ENCODE results near the gene EPHB3. TPM values are rescaled to one million over a fixed set of nuclear protein-coding genes. Genes with fewer than 3 reads are reported as not detected.

Gene EPHB3
- total RNA-seq, 1 experiment from 2014 or later, result 4.1 TPM

- Histone ChIP-seq H3K27me3 (replicated peaks) (no peaks in the 10 kb centered on the region), H3K9me3 (replicated peaks) (no peaks in the 10 kb centered on the region), H3K4me1 (replicated peaks) (peaks cover 15% of the 10 kb centered on the region), H3K4me3 (no peak overlapping the region), H3K36me3 (peaks cover 5% of the 10 kb centered on the region), H3K27ac (no peak overlapping the region)
- no peak for DNase-seq (ENCODE audit: low read depth in 1 of 2, low spot score in 2 of 2)
Measured at GRCh38 chr3:184585545-184585944, 24.0 kb downstream of the EPHB3 start.

- Histone ChIP-seq H3K27me3 (replicated peaks) (no peaks in the 10 kb centered on the region), H3K27ac (no peak overlapping the region)
- no peak for DNase-seq (ENCODE audit: low read depth in 1 of 2, low spot score in 2 of 2)
Measured at GRCh38 chr3:184586851-184587250, 25.3 kb downstream of the EPHB3 start.

GRCh38 chr3:184588776-184589175 lies 27.2 kb downstream of the EPHB3 start:
- no peaks in the 10 kb centered on the region for H3K36me3 ChIP-seq

More at GRCh38 chr3:184586851-184587250, 25.3 kb downstream of the EPHB3 start:
- Histone ChIP-seq H3K4me1 (replicated peaks) (peaks cover 15% of the 10 kb centered on the region), H3K4me3 (no peak overlapping the region), H3K9me3 (replicated peaks) (no peaks in the 10 kb centered on the region), H3K36me3 (peaks cover 3% of the 10 kb centered on the region)

GRCh38 chr3:184590795-184591194 lies 29.2 kb downstream of the EPHB3 start:
- Histone ChIP-seq H3K4me3 (no peak overlapping the region), H3K4me1 (replicated peaks) (no peaks in the 10 kb centered on the region), H3K27me3 (replicated peaks) (no peaks in the 10 kb centered on the region), H3K9me3 (replicated peaks) (no peaks in the 10 kb centered on the region), H3K36me3 (no peaks in the 10 kb centered on the region), H3K27ac (no peak overlapping the region)
- no peak for DNase-seq (ENCODE audit: low read depth in 1 of 2, low spot score in 2 of 2)

More at GRCh38 chr3:184588776-184589175, 27.2 kb downstream of the EPHB3 start:
- no peak overlapping the region for H3K4me3 ChIP-seq
- H3K4me1 ChIP-seq (replicated peaks), result no peaks in the 10 kb centered on the region
- DNase-seq (ENCODE audit: low read depth in 1 of 2, low spot score in 2 of 2), result no peak
- H3K27me3 ChIP-seq (replicated peaks), result no peaks in the 10 kb centered on the region
- H3K9me3 ChIP-seq (replicated peaks), result no peaks in the 10 kb centered on the region
- H3K27ac ChIP-seq, result no peak overlapping the region

- no peak overlapping the region for H3K27ac ChIP-seq
Measured at GRCh38 chr3:184591789-184592188, 30.2 kb downstream of the EPHB3 start.

GRCh38 chr3:184592371-184593219 lies 31.0 kb downstream of the EPHB3 start:
- Histone ChIP-seq H3K9me3 (replicated peaks) (no peaks in the 10 kb centered on the region), H3K27ac (no peak overlapping the region), H3K4me3 (no peak overlapping the region), H3K27me3 (replicated peaks) (no peaks in the 10 kb centered on the region), H3K4me1 (replicated peaks) (no peaks in the 10 kb centered on the region), H3K36me3 (no peaks in the 10 kb centered on the region)
- DNase-seq (ENCODE audit: low read depth in 1 of 2, low spot score in 2 of 2), result no peak

More at GRCh38 chr3:184591789-184592188, 30.2 kb downstream of the EPHB3 start:
- H3K9me3 ChIP-seq (replicated peaks), result no peaks in the 10 kb centered on the region
- no peaks in the 10 kb centered on the region for H3K4me1 ChIP-seq (replicated peaks)
- no peaks in the 10 kb centered on the region for H3K36me3 ChIP-seq
- no peak overlapping the region for H3K4me3 ChIP-seq
- no peaks in the 10 kb centered on the region for H3K27me3 ChIP-seq (replicated peaks)
- DNase-seq (ENCODE audit: low read depth in 1 of 2, low spot score in 2 of 2), result no peak

GRCh38 chr3:184593220-184593927 lies 31.8 kb downstream of the EPHB3 start:
- Histone ChIP-seq H3K36me3 (no peaks in the 10 kb centered on the region), H3K4me1 (replicated peaks) (no peaks in the 10 kb centered on the region), H3K4me3 (no peak overlapping the region), H3K27me3 (replicated peaks) (no peaks in the 10 kb centered on the region), H3K27ac (no peak overlapping the region), H3K9me3 (replicated peaks) (no peaks in the 10 kb centered on the region)
- no peak for DNase-seq (ENCODE audit: low read depth in 1 of 2, low spot score in 2 of 2)

- H3K36me3 ChIP-seq, result no peaks in the 10 kb centered on the region
- no peaks in the 10 kb centered on the region for H3K9me3 ChIP-seq (replicated peaks)
- no peak overlapping the region for H3K27ac ChIP-seq
- H3K4me1 ChIP-seq (replicated peaks), result no peaks in the 10 kb centered on the region
- no peak overlapping the region for H3K4me3 ChIP-seq
- H3K27me3 ChIP-seq (replicated peaks), result no peaks in the 10 kb centered on the region
- DNase-seq (ENCODE audit: low read depth in 1 of 2, low spot score in 2 of 2), result no peak
Measured at GRCh38 chr3:184593928-184594303, 32.3 kb downstream of the EPHB3 start.

GRCh38 chr3:184594371-184595001 lies 32.9 kb downstream of the EPHB3 start:
- H3K4me1 ChIP-seq (replicated peaks), result no peaks in the 10 kb centered on the region
- H3K36me3 ChIP-seq, result no peaks in the 10 kb centered on the region
- no peak overlapping the region for H3K27ac ChIP-seq
- no peaks in the 10 kb centered on the region for H3K27me3 ChIP-seq (replicated peaks)
- H3K4me3 ChIP-seq, result no peak overlapping the region
- DNase-seq (ENCODE audit: low read depth in 1 of 2, low spot score in 2 of 2), result no peak
- no peaks in the 10 kb centered on the region for H3K9me3 ChIP-seq (replicated peaks)

- H3K9me3 ChIP-seq (replicated peaks), result no peaks in the 10 kb centered on the region
- H3K4me1 ChIP-seq (replicated peaks), result no peaks in the 10 kb centered on the region
- H3K4me3 ChIP-seq, result no peak overlapping the region
- H3K27me3 ChIP-seq (replicated peaks), result no peaks in the 10 kb centered on the region; the same call in 1 of the 2 replicates
- H3K27ac ChIP-seq, result no peak overlapping the region
- H3K36me3 ChIP-seq, result no peaks in the 10 kb centered on the region
- DNase-seq (ENCODE audit: low read depth in 1 of 2, low spot score in 2 of 2), result no peak
Measured at GRCh38 chr3:184595726-184596125, 34.1 kb downstream of the EPHB3 start.

GRCh38 chr3:184596233-184596632 lies 34.6 kb downstream of the EPHB3 start:
- Histone ChIP-seq H3K27me3 (replicated peaks) (peaks cover 2% of the 10 kb centered on the region), H3K36me3 (no peaks in the 10 kb centered on the region), H3K9me3 (replicated peaks) (no peaks in the 10 kb centered on the region), H3K27ac (no peak overlapping the region), H3K4me3 (no peak overlapping the region), H3K4me1 (replicated peaks) (no peaks in the 10 kb centered on the region)
- no peak for DNase-seq (ENCODE audit: low read depth in 1 of 2, low spot score in 2 of 2)

- Histone ChIP-seq H3K4me3 (no peak overlapping the region), H3K36me3 (no peaks in the 10 kb centered on the region), H3K4me1 (replicated peaks) (no peaks in the 10 kb centered on the region), H3K9me3 (replicated peaks) (no peaks in the 10 kb centered on the region), H3K27me3 (replicated peaks) (peaks cover 6% of the 10 kb centered on the region), H3K27ac (no peak overlapping the region)
- DNase-seq (ENCODE audit: low read depth in 1 of 2, low spot score in 2 of 2), result no peak
Measured at GRCh38 chr3:184596886-184597575, 35.4 kb downstream of the EPHB3 start.

- Histone ChIP-seq H3K9me3 (replicated peaks) (no peaks in the 10 kb centered on the region), H3K27ac (no peak overlapping the region), H3K36me3 (no peaks in the 10 kb centered on the region), H3K4me1 (replicated peaks) (no peaks in the 10 kb centered on the region), H3K27me3 (replicated peaks) (peaks cover 15% of the 10 kb centered on the region), H3K4me3 (no peak overlapping the region)
- DNase-seq (ENCODE audit: low read depth in 1 of 2, low spot score in 2 of 2), result no peak
Measured at GRCh38 chr3:184597829-184598573, 36.4 kb downstream of the EPHB3 start.
